Stimulated activated CD4-positive, alpha-beta T cell treated with anti-CD3 and anti-CD28 coated beads, Interleukin-15, amount 100 ng/mL, for 24 hours (primary cell): Measurements from ENCODE around the gene CTDP1.
A peak's percentile ranks its signal among the peaks of the same experiment; 100 is the strongest.

Experiments
- DNase-seq: peaks from one replicate; pipeline ENCODE4 v3.0.0-alpha.2; 2020

Gene CTDP1

DNA sequence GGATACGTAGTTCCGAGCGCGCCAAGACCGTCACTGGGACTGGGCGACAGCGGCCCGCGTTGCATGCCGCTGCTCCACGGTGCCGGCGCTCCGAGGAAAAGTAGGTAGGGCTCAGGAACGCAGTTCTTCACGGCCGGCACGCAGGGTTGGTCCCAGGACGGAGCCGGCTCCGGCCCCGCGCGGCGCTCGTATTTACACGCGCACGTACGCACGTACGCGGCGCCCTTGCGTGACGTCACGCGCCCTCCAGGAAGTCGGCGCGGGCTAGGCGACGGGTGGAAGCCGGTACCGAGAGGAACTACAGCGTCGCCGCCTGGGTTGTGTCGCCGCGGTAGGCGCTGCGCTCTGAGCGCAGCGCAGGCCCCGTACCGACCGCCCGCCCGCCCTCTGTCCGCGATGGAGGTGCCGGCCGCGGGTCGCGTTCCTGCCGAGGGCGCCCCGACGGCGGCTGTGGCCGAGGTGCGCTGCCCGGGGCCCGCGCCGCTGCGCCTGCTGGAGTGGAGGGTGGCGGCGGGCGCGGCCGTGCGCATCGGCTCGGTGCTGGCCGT is at the start of gene CTDP1:
Gene CTDP1, plus strand, starts transcription at position 252 of the 548 bp plus-strand sequence. Its CDS starts 145 bp downstream, at position 397.
- DNase-seq, result peak; percentile 91

- no peak for DNase-seq
Observed at GRCh38 chr18:79630281-79631095, 49.1 kb upstream of the CTDP1 start.

DNA sequence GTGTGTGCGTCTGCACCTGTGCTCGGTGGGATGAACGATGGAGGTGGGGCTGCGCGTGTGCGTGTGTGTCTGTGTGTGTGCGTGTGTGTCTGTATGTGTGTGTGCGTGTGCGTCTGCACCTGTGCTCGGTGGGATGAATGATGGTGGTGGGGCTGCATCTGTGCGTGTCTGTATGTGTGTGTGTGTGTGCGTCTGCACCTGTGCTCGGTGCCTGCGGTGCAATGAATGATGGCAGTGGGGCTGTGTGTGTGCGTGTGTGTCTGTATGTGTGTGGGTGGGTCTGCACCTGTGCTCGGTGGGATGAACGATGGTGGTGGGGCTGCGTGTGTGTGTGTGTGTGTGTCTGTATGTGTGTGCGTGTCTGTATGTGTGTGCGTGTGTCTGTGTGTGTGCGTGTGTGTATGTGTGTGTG is 48.5 kb upstream of the CTDP1 start:
- no peak for DNase-seq

DNA sequence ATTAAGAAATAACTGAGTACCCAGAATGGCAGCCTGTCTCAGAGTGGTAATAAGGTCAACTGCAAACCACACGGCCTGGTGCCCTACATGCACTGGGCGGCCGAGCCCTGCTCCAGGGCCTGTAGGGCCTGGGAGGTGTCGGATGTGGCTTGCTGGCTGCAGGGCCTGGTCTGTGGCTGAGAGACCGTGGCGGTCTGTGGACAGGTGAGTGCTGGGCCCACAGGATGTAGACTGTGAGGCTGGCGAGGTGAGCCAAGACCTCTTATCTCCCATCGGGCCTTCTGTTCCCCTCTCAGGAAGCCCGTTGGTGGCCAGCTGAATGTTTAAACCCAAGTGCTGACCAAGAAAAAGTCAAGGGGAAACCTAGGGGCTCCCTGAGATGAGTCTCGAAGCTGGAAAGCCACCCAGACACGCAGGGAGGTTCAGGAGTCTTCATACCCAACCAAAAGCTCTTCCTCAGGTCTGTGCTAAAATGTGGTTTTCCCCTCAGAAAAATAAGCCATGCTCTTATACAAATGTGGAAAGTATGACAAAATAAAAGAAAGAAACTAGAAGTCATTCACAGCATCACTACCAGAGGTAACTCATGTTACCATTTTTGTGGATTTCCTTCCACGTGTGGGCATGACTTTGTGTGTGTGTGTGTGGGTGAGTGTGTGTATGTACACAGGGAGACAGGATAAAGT is 47.7 kb upstream of the CTDP1 start:
- no peak for DNase-seq

GRCh38 chr18:79632765-79633164 is 46.8 kb upstream of the CTDP1 start:
- DNase-seq, result no peak

GRCh38 chr18:79634186-79634585 is 45.4 kb upstream of the CTDP1 start:
- DNase-seq, result no peak

- DNase-seq, result no peak
Observed at GRCh38 chr18:79634593-79635426, 44.8 kb upstream of the CTDP1 start.

- no peak for DNase-seq
Observed at GRCh38 chr18:79635427-79635726, 44.2 kb upstream of the CTDP1 start.

DNA sequence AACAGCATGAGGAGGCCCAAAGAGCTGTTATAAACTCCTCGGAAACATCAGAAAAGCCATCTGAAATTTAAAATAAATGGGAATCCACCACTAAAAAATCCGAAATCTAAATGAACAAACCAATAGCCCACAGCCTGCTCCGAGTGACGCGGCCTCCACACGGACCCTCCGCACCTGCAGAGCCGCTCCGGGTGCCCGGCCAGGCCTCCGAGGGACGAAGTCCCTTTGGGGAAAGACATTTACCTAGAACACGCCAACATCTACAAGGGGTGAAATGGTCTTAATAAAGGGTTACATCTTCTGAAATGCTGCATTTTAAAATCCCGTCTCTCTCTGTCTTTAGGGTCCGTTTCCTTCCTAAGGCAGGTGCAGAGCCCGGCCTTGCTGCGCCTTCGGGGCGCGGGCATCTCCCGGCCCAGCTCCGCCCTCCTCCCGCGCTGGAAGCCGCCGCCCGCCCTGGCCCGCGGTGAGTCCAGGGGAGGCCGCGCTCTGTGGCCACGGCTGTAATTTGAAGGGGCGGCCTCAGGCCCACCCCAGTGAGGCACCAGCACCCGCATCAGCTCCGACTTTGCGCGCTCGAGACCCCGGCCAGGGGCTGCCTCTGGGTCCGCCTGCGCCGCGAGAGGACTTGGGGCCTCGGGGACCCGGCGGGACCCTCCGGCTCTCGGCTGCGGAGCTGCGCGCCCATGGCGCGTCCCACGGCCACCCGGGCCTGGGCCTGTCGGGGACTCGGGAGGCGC is 42.3 kb upstream of the CTDP1 start:
- DNase-seq, result no peak

DNA sequence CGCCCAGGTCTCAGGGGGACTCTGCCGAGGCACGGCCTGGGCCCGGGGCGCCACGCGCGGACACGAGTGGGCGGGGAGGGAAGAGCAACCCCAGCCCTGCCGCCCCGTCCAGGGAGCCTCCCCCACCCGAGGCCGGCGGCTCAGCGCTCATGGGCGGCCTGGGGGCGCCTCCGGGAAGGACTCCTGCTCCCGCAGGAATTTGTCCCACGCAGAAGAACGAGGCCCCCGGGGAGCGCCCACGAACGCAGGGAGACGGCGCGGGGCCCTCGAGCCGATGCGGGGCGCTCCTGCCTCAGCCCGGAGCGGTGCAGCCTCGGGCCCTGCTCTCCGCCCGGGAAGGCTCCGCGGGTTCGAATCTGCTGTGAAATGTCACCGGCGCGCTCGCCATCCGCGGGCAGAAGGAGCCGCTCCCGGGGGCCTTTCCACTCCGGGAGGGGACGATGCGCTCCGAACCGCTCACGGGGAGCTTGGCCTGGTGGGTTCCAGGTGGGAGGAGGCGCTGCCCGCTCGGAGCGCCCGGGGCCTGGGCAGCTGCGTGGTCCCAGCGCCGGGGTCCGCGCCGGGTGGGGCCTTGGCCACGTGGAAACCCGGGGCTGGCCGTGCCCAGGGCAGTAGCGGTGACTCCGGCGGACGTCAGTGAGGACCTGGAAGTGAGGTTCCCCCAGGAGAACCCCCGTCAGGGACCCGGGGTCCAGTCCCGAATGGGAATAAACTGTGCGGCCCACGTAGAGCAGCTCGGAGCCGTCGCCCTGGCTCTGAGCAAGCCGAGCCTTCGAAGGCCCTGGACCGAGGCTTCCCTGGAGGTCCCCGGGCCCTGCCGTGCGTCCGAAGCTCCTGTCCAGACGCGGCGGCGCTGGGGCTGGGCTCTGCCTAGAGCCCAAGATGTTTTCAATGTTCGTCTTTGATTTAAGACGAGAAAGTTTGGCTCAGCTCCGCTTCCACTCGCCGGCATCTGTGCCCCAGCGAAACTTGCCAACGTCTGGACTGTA is 41.4 kb upstream of the CTDP1 start:
- no peak for DNase-seq

DNA sequence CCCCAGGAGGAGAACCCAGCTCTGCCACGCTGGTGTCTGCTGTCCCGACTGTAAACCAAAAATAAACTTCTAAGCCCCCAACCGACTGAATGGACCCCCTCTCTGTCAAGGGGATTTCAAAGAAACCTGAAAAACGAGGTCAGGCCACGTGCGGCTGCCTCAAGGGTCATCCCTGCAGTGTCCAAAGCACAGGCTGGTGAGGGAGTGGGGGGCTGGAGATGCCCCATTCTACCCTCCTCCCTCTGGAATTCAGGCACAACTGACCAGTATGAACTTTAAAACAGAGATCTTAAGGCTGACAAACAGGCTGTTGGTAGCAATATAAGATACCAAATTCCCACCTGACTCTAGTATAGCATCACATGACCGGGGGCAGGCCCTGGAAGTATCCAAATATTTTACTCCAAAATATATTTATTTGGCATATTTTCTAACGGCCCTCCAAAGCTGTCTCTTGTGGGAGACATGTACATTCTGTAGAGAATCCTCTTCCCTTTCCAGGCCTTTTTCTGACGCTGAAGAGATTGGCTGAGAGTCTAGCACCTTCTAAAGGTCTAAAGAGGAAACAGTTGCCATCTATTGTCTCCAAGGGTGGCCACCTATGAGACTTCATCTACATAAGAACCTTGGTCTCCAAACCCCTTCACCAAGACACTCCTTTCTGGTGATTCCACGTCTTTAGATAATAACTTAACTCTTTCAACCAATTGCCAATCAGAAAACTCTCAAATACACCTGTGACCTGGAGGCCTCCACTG is 40.4 kb upstream of the CTDP1 start:
- DNase-seq, result no peak

GRCh38 chr18:79640064-79640672 is 39.4 kb upstream of the CTDP1 start:
- DNase-seq, result no peak

- DNase-seq, result no peak
Observed at GRCh38 chr18:79640875-79641274, 38.7 kb upstream of the CTDP1 start.

DNA sequence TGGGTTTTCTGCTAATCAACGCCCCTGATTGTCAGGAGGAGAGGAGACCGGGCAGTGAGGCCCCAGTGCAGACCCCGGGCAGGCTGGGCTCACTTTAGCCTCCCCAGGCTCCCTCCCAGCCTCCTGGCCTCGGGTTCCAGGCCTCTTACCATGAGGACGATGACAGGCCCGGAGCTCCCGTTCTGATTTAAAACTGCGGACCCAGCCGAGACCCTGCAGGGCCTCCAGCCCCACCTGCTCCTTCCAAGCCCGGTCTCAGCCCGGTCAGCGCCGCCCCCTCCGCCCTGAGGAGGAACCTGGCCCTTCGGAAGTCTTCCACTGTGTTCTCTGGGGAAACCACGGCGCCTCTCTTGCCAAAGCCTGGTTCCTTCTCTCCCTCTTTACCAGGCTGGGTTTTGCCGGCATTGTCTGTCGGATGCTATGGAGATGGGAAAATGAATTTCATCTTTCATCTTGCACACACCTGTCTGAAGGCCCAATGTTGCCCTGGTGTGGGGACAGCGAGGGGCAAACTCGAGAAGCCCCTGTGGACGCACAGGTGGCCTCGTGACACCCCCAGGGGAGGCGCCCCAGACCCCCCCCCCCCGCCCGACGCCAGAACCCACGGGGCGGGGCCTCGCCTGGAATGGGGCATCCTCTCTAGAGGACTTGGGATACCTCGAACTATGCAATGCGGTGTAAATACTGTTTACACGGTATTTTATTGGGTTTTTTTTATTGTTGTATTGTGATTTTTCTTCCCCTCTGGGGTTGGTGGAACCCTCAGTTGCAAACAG is 37.7 kb upstream of the CTDP1 start:
- DNase-seq, result no peak

DNA sequence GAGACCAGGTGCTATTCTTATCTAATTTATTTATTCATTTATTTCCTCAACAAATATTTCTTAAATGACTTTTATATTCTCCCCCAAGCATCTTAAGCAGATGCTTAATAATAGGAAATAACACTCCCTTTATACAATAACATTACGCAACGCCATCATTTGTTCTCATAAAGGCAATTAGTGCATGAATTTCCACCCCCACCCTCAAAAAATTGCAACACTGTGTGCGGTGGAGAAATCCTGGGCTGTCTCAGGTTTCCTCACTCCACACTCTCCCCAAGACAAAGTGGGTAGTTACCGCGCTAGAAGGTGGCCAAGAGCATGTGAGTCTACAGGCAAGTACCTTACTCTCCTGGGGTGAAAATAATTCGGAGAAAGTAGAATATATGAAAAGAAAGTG is 37.0 kb upstream of the CTDP1 start:
- no peak for DNase-seq

GRCh38 chr18:79643054-79643984 is 36.3 kb upstream of the CTDP1 start:
- no peak for DNase-seq

DNA sequence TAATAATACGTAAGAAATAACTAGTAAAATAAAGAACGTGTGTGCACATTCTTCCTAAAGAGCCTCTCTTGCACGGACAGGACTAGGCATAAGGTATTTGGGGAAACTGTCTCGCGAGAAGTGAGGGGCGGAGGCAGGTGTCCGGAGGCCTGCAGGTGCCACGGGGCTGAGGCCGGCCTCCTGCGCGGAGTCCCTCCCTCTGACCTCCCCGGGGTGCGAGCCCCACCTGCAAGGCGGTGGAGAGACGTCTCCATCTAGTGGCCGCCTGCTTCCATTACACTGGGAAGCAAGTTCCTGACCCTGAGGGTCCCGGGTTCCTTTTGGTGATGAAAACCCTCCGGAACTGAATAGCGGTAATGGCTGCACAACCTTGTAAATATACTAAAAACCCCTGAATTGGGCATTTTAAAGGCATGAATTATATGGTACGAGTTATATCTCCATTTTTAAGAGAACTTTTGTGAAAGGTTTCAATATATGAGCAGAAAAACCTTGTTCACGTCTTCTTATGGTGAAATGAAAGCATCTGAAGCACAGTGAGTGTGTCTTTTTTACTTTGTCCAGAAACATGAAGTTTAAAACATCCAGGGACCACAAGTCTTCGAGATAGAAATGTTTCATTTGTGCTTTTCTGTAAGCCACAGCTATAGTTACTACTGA is 35.5 kb upstream of the CTDP1 start:
- peak; percentile 82 for DNase-seq

DNA sequence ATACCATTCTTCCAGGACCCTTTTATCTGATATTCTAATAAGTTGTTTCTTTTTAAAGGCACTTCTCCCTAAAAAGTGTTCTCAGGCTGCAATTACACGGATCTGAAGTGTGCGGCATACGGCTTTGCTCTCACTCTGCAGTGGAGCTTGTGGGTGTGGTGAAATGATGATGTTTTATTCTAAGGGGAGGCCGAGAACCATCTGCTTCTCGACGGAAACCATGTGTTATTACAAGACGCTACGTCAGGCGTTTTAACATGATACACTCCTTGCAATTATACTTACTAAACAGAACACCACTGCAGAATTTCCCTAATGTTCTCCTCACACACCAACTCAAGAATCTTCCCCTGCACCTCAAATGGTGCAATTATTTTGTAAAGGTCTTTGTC is 34.9 kb upstream of the CTDP1 start:
- DNase-seq, result no peak
